ENCODE measurements around the gene TFF1.

TFF1 gene

GRCh38 chr21:42384156-42384945 is 18.0 kb upstream of the TFF1 start:
- TF ChIP-seq FOXP2 (optimal IDR thresholded peaks at IDR 0.05; ENCODE audit: borderline replicate concordance, extremely low read depth, extremely low read length, insufficient read depth): no peak
- TF ChIP-seq TAF1 (IDR thresholded peaks at IDR 0.05; ENCODE audit: borderline replicate concordance, insufficient read depth, low read length): no peak
- no peak for TF ChIP-seq REST (IDR thresholded peaks at IDR 0.05; ENCODE audit: insufficient read depth in 1 of 2, low read depth in 2 of 2, low read length in 2 of 2)
- no peak for TF ChIP-seq POLR2AphosphoS5 (IDR thresholded peaks at IDR 0.05; ENCODE audit: low read depth, low read length)
- no peak for TF ChIP-seq SIN3A (IDR thresholded peaks at IDR 0.05; ENCODE audit: borderline replicate concordance, insufficient read depth, low read length)

- TF ChIP-seq POLR2AphosphoS5 (IDR thresholded peaks at IDR 0.05; ENCODE audit: low read depth, low read length): no peak
- TF ChIP-seq REST (IDR thresholded peaks at IDR 0.05; ENCODE audit: insufficient read depth in 1 of 2, low read depth in 2 of 2, low read length in 2 of 2): no peak
- TF ChIP-seq TAF1 (IDR thresholded peaks at IDR 0.05; ENCODE audit: borderline replicate concordance, insufficient read depth, low read length): no peak
- no peak for TF ChIP-seq SIN3A (IDR thresholded peaks at IDR 0.05; ENCODE audit: borderline replicate concordance, insufficient read depth, low read length)
- TF ChIP-seq FOXP2 (optimal IDR thresholded peaks at IDR 0.05; ENCODE audit: borderline replicate concordance, extremely low read depth, extremely low read length, insufficient read depth): no peak
Observed at GRCh38 chr21:42383331-42383730, 17.0 kb upstream of the TFF1 start.

- TF ChIP-seq TAF1 (IDR thresholded peaks at IDR 0.05; ENCODE audit: borderline replicate concordance, insufficient read depth, low read length): no peak
- TF ChIP-seq SIN3A (IDR thresholded peaks at IDR 0.05; ENCODE audit: borderline replicate concordance, insufficient read depth, low read length): no peak
- no peak for TF ChIP-seq FOXP2 (optimal IDR thresholded peaks at IDR 0.05; ENCODE audit: borderline replicate concordance, extremely low read depth, extremely low read length, insufficient read depth)
- no peak for TF ChIP-seq POLR2AphosphoS5 (IDR thresholded peaks at IDR 0.05; ENCODE audit: low read depth, low read length)
- TF ChIP-seq REST (IDR thresholded peaks at IDR 0.05; ENCODE audit: insufficient read depth in 1 of 2, low read depth in 2 of 2, low read length in 2 of 2): no peak
Observed at GRCh38 chr21:42382915-42383314, 16.6 kb upstream of the TFF1 start.

GRCh38 chr21:42381347-42381984 is 15.1 kb upstream of the TFF1 start:
- TF ChIP-seq TAF1 (IDR thresholded peaks at IDR 0.05; ENCODE audit: borderline replicate concordance, insufficient read depth, low read length) (no peak), REST (IDR thresholded peaks at IDR 0.05; ENCODE audit: insufficient read depth in 1 of 2, low read depth in 2 of 2, low read length in 2 of 2) (no peak), POLR2AphosphoS5 (IDR thresholded peaks at IDR 0.05; ENCODE audit: low read depth, low read length) (no peak), FOXP2 (optimal IDR thresholded peaks at IDR 0.05; ENCODE audit: borderline replicate concordance, extremely low read depth, extremely low read length, insufficient read depth) (no peak), SIN3A (IDR thresholded peaks at IDR 0.05; ENCODE audit: borderline replicate concordance, insufficient read depth, low read length) (no peak)
